Activated CD8-positive, alpha-beta memory T cell treated with anti-CD3 and anti-CD28 coated beads for 1 hour (primary cell): ENCODE results near the gene RAB10.
"Not testable (repeated sequence)": the region's sequence is repeated elsewhere in the genome, so short reads cannot be mapped to it uniquely, and the experiment has no call there.

Source experiments
- DNase-seq, 2 donors: peaks; one replicate each; pipeline ENCODE4 v3.0.0-alpha.2; 2020; ENCODE audit warnings: low read depth in 1 of 2; ENCODE audit errors: extremely low read depth in 1 of 2

The RAB10 gene

DNA sequence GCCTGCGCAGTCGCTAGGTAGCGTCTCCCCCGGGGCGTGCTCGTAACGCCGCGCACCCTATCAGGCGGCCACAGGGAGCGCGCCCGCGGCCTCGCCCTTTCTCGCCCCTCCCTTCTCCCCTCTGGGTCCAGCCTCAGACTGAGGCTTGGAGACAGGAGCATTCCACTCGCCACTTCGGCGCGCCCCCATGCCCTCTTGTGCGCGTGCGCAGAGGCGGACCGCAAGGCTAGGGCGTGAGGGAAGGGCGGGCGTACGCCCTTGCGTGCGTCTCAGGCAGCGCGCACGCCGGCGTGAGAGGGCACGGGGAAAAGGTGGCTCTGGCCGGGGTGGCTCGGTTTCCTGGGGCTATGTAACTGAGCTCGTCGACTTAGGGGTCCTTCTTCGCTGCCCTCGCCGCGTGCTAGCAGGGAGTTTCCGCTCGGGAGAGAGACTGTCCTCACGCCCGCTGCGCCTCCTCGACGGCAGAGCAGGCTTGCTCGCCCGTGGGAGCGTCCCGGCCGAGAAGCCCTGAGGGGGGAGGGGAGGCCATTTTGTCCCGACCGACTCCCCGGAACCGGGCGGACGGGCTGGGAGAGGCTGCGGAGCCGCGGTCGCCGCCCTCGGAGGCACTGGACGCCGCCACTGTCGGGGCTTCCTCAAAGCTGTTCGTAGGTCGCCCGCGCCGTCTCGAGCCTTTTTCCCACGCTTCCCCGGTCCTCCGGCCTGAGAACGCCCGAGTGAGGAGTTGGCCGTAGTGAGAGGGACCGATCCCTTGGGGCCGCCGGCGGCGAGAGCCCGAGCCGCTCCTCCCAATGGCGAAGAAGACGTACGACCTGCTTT lies at the start of gene RAB10:
Gene RAB10 (plus strand): TSS at position 267 of the 819 bp plus-strand sequence. CDS start 525 bp downstream, at position 792.
- DNase-seq = peak; percentile 96 to 98

DNA sequence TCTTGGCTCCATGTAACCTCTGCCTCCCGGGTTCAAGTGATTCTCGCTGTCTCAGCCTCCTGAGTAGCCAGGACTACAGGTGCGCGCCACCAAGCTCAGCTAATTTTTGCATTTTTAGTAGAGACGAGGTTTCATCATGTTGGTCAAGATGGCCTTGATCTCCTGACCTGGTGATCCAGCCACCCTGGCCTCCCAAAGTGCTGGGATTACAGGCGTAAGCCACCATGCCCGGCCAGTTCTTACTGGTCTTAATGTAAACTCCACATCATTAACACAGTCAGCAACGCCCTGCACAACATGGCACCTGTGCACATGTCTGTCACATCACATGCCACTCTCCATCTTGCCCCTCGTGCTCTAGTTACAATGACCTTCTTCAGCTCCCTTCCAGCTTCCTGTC lies 45.8 kb upstream of the RAB10 start:
- no peak for DNase-seq

DNA sequence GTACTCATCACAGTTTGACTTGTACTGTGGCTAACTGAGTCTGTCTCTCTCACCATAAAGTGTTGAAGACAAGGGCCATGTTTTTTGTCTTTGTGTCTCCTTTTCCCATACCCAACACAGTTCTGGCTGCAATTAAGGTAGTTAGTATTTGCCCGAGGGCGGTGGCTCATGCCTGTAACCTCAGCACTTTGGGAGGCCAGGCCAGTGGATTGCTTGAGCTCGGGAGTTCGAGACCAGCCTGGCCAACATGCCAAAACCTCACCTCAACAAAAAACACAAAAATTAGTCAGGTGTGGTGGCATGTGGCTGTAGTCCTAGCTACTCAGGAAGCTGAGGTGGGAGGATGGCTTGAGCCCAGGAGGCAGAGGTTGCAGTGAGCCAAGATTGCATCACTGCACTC lies 44.7 kb upstream of the RAB10 start:
- DNase-seq = no peak

DNA sequence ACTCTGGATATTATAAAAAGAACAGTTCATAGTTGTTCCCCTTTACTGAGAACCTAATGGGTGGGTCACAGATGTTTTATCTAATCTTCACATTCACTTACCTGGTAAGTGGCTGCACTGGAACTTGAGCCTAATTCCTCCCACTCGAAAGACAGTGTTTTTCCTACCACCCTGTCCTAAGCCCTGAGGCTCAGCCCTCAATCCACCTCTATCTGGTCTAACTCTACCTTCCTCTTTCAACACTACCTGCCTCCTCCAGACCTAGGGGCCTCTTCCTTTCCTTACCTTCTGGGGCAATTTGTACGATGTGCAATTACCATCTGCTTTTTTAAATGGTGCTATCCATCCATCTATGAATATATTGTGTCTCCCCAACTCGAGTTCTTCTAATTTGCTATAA lies 41.9 kb upstream of the RAB10 start:
- no peak for DNase-seq

DNA sequence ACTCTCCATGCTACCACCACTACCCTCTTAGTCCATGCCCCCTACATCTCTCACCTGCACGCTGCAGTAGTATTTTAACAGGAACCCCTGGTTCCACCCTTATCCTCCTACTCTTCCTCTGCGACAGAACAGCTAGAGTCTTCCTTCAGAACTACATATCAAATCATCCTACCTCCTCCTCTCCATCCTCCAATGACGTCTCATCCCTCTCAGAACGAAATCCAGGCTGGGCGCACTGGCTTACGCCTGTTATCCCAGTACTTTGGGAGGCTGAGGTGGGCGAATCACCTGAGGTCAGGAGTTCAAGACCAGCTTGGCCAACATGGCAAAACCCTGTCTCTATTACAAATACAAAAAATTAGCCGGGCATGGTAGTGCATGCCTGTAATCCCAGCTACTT lies 41.3 kb upstream of the RAB10 start:
- DNase-seq = no peak

DNA sequence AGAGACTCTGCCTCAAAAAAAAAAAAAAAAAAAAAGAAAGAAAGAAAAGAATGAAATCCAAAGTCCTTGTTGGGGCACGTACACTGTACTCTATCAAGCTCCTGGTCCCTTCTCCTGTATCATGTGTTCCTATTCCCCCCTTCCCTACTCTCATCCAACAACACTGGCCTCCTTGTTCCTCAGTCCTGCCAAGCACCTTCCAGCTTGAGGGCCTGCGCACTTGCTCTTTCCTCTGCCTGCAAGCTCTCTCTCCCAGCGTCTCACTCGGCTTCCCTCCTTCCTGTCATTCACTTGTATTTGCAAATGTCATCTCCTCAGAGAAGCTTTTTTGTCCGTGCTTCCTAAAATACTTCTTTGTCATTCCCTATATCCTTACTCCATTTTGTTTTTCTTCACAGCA lies 40.8 kb upstream of the RAB10 start:
- no peak for DNase-seq

DNA sequence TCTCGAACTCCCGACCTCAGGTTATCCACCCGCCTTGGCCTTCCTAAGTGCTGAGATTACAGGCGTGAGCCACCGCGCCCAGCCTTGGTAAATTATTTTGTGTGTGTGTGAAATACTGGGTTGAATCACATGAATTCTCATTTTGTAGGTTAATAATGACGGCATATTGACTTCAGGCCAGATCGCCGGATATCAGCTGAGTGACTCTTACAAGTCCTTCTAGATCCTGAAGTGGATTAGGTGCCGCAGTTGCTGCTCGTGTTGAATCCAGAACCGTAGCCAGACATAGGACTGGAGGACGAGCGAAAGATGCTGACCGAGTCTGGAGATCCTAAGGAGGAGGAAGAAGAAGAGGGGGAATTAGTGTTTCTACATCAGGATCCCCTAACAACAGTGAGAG lies 39.4 kb upstream of the RAB10 start:
- no peak for DNase-seq

DNA sequence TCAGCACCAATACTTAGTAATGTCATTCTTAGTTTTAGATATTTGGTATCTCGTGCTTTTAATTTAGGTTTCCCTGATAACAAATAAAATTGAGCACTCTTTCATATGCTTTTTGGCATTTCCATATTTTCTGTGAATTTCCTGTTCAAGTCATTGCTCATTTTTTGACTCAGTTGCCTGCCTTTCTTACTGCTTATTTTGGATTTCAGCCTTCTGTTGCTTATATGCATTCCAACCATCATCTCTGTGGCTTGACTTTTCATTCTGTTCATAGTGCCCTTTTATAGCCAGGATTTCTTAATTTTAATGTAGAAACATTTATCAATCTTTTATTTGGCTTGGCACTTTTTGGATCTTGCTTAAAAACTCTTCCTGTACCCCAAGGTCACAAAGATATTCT lies 37.0 kb upstream of the RAB10 start:
- DNase-seq = no peak

DNA sequence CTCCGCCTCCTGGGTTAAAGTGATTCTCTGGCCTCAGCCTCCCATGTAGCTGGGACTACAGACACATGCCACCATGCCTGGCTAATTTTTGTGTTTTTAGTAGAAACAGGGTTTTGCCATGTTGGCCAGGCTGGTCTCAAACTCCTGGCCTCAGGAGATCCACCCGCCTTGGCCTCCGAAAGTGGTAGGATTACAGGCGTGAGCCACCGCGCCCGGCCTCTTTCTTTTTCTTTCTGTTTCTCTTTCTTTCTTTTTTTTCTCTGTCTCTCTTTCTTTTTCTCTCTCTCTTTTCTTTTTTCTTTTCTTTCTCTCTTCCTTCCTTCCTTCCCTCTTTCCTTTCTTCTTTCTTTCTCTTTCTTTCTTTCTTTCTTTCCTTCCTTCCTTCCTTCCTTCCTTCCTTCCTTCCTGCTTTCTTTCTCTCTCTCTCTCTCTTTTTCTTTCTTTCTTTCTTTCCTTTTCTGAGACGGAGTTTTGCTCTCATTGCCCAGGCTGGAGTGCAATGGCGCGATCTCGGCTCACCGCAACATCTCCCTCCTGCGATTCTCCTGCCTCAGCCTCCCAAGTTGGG lies 35.0 kb upstream of the RAB10 start:
- not testable (repeated sequence) for DNase-seq

DNA sequence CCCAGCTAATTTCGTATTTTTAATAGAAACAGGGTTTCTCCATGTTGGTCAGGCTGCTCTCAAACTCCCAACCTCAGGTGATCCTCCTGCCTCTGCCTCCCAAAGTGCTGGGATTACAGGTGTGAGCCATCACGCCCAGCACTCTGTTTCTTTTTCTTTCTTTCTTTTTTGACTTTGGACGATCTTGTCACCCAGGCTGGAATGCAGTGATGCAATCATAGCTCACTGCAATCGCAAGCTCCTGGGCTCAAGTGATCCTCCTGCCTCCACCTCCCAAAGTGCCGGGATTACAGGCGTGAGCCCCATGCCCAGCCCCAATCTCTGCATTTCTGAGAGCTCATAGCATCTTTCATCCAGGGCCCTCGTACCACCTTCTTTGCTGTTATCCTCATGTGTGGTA lies 34.5 kb upstream of the RAB10 start:
- not testable (repeated sequence) for DNase-seq

DNA sequence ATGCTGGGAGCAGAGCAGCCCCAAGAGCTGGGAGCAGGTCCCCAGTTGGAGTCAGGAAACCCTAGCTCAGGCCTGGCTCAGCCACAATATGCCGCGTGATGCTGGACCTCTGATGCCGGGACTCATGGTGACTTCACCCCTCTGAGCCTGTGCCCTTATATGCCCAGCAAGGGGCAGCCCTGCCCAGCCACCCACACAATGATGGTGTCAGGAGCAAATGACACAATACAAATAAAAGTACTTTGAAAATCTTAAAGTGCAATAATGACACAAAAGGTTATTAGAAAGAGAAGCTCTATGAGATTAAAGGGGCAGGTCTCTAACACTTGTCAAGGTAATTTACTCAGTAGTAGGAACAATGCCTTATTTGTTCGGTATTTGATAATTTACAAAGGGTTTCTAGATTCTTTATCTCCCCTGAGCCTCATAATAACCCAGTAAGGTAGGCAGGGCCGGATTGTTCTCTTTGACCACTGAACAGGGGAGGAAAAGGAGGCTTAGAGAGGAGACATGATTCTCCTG lies 33.3 kb upstream of the RAB10 start:
- DNase-seq = no peak

DNA sequence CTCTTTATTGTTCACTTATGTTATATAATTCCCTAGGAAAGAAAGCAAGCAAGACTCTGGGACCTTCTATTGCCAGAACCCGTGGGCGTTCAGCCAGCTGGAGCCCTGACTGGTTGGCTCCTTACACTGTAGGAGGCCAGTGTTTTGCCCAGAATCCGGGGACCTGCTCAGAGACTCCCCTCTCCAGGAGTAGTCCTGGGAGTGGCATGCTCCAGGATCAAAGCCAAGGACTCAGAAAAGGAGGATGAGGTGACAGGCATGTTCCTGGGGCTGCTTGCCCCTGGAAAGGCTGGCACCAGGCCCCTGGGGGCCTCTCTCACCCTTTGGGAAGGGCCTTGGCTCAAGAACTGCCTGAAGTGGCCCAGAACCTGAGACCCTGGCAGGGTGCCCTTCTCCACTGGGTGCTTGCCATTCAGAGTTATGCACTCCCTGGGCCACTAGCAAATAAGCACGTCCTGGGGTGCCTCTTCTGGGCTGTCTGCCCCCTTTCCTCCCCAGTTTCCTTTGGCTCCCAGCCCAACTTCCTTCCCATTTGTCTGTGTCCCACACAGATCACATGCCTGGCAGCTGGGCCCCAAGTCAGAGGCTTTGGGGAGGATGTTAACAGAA lies 32.0 kb upstream of the RAB10 start:
- DNase-seq = no peak

DNA sequence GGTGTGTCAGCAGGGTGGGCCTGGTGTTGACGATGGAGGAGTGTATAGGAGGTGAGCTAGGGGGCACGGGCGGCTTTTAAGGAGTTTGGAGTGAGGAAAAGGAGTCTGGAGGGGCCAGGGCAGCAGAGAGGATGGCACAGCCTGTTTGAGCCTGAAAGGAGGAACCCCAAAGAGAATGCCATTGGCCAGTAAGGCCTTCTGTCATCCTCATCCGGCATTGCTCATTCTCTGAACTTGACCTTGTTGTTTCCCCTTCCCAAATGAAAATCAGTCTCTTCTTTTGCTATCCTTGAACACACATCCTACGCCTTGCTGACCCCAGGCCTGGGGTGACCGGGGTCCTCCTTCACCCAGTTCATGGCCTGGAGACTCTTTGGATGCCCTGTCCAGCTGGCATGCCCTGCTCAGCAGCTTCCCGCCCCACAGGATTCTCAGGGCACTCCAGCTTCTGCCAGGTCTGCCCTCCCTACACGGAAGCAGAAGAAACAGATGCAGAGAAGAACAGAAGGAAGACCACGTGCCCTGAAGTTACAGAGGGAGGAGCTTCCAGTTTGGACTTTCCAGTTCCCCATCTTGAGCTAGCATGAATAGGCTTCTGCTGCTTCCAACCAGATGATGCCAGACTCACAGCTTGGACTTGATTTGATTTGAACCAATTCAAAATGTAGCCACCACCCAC lies 31.1 kb upstream of the RAB10 start:
- no peak for DNase-seq

DNA sequence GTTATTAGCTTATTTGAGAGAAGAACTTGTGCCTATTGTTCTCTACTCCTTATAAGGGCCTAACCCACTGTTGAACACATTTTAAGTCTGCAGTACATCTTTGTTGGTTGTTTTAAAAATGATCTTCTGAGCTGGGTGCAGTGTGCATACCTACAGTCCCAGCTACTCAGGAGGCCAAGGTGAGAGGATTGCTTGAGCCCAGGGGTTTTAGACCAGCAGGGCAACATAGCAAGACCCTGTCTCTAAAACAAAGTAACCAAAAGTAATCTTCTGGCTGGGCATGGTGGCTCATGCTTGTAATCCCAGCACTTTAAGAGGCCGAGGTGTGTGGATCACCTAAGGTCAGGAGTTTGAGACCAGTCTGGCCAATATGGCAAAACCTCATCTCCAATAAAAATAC lies 25.8 kb upstream of the RAB10 start:
- no peak for DNase-seq

DNA sequence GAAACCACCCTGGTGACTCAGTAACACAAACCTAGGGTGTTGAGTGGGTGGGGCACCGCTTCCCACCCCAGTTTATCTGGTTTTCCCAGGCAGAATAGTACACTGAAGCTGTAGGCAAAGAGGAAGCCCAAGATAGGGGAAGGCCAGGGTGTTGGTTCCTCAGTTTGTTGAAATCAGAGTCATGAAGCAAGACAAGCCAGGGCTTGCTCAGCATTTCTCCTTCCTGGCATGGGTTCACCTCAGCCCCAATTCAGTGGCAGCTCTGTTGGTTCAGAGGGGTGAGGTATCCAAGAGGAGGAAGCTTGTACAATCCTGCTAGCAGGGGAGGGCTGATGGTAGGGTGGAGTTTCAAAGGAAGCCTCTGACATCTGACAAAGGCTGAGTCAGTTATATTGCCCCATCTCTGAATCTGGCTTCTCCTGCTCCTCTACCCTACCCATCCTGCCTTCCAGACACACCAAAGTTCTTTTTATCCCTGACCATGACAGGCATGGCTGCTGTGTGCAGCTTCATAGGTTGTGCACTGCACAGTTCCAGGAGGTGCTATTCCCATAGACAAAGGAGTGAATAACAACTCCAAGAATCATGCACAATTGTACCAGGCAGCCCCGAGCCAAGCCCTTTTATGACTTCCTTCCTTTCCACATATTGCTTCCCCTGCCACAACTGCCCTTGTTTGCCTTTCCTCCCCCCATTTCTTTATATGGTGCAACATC lies 24.9 kb upstream of the RAB10 start:
- no peak for DNase-seq

DNA sequence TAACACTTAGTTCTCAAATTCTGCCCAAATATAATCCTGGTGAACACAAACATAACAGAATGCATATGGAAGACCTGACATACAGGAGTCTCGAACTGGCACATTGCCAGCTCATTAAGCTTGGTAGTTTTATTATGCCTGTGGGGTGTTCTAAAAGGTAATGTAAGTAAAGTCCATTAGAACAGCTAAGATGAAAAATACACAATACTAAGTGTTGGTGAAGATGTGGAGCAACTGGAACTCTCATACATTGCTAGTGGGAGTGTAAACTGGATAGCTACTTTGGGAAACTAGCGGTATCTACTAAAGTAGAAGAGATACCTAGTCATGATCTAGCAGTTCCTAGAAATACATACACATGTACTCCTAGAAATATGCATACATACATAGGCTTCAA lies 24.3 kb upstream of the RAB10 start:
- no peak for DNase-seq

DNA sequence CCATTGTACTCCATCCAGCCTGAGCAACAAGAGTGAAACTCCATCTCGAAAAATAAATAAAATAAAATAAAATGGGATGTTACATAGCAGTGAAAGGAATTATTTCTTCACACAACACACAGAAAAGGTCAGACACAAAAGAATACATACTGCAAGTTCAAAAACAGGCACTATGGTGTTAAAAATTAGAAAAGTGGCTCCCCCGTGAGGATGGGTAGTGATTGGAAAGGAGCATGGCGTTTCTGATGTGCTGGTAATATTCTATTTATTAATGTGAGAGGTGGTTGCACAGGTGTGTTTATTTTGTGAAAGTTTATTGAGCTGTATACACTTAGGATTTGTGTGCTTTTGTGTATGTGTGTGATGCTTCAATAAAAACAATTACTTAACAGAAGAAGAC lies 22.9 kb upstream of the RAB10 start:
- no peak for DNase-seq

DNA sequence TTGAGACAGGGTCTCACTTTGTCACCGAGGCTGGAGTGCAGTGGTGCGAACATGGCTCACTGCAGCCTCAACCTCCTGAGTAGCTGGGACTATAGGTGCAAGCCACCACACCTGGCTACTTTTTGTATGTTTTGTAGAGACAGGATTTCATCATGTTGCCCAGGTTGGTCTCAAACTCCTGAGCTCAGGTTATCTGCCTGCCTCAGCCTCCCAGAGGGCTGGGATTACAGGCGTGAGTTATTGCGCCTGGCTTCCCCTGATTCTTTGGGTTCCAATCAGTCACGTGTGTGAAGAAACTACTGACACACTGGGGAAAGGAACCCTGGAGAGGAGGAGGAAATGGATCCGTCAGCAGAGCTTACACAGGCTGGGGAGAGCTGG lies 22.3 kb upstream of the RAB10 start:
- no peak for DNase-seq

DNA sequence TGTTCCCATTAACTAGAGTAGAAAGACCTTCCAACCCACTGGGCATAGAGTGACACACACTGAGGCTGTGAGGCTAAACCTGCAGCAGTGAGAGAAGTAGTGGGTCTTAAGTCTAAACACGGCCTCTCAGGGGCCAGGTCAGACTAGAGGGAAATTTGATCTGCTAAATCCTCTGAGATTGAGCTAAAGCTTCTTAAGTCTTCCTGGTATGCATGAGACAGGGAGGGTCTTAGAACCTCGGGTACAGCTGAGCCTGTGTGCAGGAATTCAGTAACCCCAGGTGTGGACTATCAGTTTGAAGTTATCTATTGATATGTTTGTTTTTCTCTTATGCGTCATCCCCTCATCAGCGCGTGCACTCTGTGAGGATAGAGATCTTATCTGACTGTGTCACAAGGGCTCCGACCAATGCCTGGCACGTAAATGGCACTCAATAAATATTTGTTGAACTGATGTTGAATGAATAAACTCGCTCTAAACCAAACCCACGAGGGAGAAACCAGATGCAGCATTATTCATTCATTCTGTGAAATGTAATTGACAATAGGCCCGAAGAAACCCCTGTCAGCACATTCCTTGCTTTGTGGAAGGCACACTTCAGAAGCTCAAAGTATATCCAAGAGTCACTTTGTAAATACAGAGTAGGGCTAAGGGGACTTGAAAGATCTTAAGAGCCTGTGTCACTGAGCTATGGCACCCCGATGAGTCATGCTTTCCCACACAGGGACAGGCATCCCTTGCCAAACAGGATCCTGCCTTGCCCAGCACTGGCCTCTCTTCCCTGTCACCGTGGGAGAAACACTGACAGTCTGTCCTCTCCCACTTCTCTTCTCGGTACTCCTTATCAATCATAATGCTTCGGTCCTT lies 21.7 kb upstream of the RAB10 start:
- DNase-seq = no peak

DNA sequence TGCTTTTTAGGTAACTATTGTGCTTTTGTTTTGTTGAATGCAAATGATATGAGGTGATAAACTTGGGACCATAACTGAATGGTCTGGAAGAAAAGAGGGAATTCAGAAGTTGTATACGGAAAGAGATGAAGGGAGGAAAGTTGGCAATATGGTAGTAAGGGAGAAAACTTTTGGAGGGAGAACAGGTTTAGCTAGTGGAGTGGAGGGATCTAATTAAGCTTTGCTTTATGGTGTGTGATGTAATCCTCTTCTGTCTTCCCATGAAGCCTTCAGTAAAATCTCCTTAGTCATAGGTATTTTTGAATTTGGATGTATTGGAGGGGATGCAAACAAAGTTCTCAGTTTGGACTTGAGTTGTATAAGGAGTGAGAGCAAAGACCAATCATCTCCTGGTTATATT lies 20.2 kb upstream of the RAB10 start:
- DNase-seq = no peak
